GM10847 (cell line): ENCODE results near the gene ARID1B.

Experiments used
- POLR2A ChIP-seq: IDR thresholded peaks from 2 replicates; pipeline ENCODE4 v1.6.1; 2011; ENCODE audit not compliant: insufficient read length; ENCODE audit errors: extremely low read depth

The ARID1B gene

DNA sequence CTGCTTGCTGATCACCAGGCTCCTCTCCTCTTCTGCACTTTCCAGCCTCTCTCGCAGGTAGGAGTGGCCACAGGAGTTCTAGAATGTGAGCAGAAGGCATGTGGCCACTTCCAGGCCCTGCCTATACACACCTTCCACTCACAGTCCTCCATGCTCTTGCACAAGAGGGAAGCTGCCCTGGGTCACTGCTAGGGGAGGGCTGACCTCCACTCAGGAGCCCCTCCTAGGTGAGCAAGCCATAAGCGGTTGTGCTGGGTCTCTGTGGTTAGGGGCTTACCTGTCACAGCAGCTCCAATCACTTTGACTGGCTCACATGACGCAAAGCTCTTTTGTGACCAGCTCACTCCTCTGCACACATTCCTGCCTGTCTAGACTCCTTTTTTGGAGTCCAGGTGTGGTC is 477.9 kb downstream of the ARID1B start:
- no peak for TF ChIP-seq POLR2A

DNA sequence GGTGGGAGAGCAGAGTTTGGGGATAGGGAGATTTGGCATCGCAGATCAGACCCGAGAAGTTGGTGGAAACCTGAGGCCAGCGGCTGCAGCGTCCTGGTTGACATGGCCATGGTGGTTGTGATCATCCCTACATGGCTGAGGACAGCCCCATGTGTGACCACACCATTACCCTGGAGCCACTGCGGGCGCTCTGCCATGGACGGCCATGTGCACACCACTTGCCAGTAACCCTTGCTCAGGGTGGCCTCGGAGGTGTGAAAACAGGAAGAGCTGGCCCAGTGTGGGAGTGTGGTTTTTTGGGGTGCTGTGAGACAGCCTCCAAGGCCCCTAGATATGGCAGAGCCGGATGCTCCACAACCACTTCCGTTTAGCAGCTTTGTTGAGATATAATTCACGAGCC is 481.7 kb downstream of the ARID1B start:
- TF ChIP-seq POLR2A: no peak

DNA sequence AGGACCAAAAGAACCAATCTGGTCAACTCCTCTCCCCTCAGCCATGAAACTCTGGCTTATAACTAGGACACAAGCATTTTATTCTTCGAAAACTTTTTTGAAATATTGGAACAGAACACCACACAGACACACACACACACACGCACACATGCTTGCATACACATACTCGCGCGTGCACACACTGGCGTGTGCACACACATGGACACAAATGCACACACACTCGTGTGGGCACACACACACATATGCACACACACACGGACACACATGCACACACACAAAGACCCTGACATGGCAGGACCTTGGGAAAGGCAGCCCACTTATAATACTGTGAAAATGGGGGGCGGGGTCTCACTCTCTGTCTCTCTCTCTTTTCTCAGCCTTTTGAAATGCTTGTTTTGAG is 482.3 kb downstream of the ARID1B start:
- no peak for TF ChIP-seq POLR2A
